GM18867 (cell line): ENCODE measurements around the gene SLC40A1.

ENCODE experiments used
- ATAC-seq: cut with Tn5 transposase; IDR thresholded peaks from one replicate; pipeline ENCODE4 v1.9.1; 2021; ENCODE audit warnings: mild to moderate bottlenecking, moderate library complexity; ENCODE audit not compliant: unreplicated experiment

Gene SLC40A1

GRCh38 chr2:189601043-189601442 lies 20.5 kb upstream of the SLC40A1 start:
- ATAC-seq, result no peak

GRCh38 chr2:189599245-189599644 lies 18.7 kb upstream of the SLC40A1 start:
- ATAC-seq, result no peak

- no peak for ATAC-seq
These were observed 14.8 kb upstream of the SLC40A1 start for GRCh38 chr2:189595417-189595816.

- no peak for ATAC-seq
These were observed 13.7 kb upstream of the SLC40A1 start for GRCh38 chr2:189594305-189594704.

- ATAC-seq, result no peak
These were observed 12.5 kb upstream of the SLC40A1 start for GRCh38 chr2:189593115-189593514.

- ATAC-seq, result no peak
These were observed 11.9 kb upstream of the SLC40A1 start for GRCh38 chr2:189592353-189592984.

- ATAC-seq, result no peak
These were observed 7.2 kb upstream of the SLC40A1 start for GRCh38 chr2:189587780-189588179.

GRCh38 chr2:189585226-189585756 lies 4.7 kb upstream of the SLC40A1 start:
- ATAC-seq, result no peak

GRCh38 chr2:189584686-189585085 lies 4.1 kb upstream of the SLC40A1 start:
- no peak for ATAC-seq

- no peak for ATAC-seq
These were observed 2.9 kb upstream of the SLC40A1 start for GRCh38 chr2:189583227-189584198.

GRCh38 chr2:189582809-189583192 lies 2.2 kb upstream of the SLC40A1 start:
- ATAC-seq, result no peak

GRCh38 chr2:189582140-189582808 lies 1.7 kb upstream of the SLC40A1 start:
- ATAC-seq, result no peak

- no peak for ATAC-seq
These were observed 961 bp upstream of the SLC40A1 start for GRCh38 chr2:189581354-189582139.

GRCh38 chr2:189580241-189580651 lies 340 bp downstream of the SLC40A1 start:
- ATAC-seq, result no peak

GRCh38 chr2:189579585-189580186 lies 900 bp downstream of the SLC40A1 start:
- ATAC-seq, result no peak

- no peak for ATAC-seq
These were observed 2.2 kb downstream of the SLC40A1 start for GRCh38 chr2:189578272-189578950.

GRCh38 chr2:189577121-189577520 lies 3.5 kb downstream of the SLC40A1 start:
- no peak for ATAC-seq

GRCh38 chr2:189576396-189576795 lies 4.2 kb downstream of the SLC40A1 start:
- no peak for ATAC-seq

GRCh38 chr2:189574793-189575475 lies 5.7 kb downstream of the SLC40A1 start:
- no peak for ATAC-seq
